Upper lobe of left lung (tissue), 4 donors: Measurements from ENCODE around the gene CDC42.
"Not testable (repeated sequence)": the region's sequence is repeated elsewhere in the genome, so short reads cannot be mapped to it uniquely, and the experiment has no call there.

Experiments used
- CTCF ChIP-seq, 6 experiments: fragments of 450-650 bp in 4 of 6; fragments of 200-600 bp in 2 of 6; sonication (generic) in 2 of 6; IDR thresholded peaks; one replicate each; pipeline ENCODE4 v1.5.1; 2016 to 2019; ENCODE audit warnings: antibody characterized with exemption in 6 of 6
- EP300 ChIP-seq, 4 donors: sonication (generic); formaldehyde crosslinking; IDR thresholded peaks; one replicate each; pipeline ENCODE4 v1.5.1; 2017; ENCODE audit warnings: antibody characterized with exemption in 4 of 4, control low read depth in 2 of 4
- POLR2A ChIP-seq, 4 donors: fragments of 450-650 bp; IDR thresholded peaks; one replicate each; pipeline ENCODE4 v1.5.1; 2016 to 2017; ENCODE audit warnings: antibody characterized with exemption in 4 of 4, mild to moderate bottlenecking in 2 of 4
- POLR2AphosphoS5 ChIP-seq, 2 donors: sonication (generic); formaldehyde crosslinking; IDR thresholded peaks; one replicate each; pipeline ENCODE4 v1.5.1; 2017; ENCODE audit warnings: antibody characterized with exemption in 2 of 2

GRCh38 chr1:22012752-22013151 is 39.8 kb upstream of the CDC42 start:
- TF ChIP-seq CTCF, POLR2AphosphoS5, POLR2A, EP300 (IDR thresholded peaks at IDR 0.05): not testable (repeated sequence)
